BJ (cell line): ENCODE measurements around the gene IMP3. TPM values are rescaled to one million over a fixed set of nuclear protein-coding genes. Genes with fewer than 3 reads are reported as not detected.
"Not testable (repeated sequence)": the region's sequence is repeated elsewhere in the genome, so short reads cannot be mapped to it uniquely, and the experiment has no call there.

Experiments
- CTCF ChIA-PET: fragments of 350-600 bp; formaldehyde crosslinking; extraction: SDS; loops from one replicate; lab custom pipeline; 2021; ENCODE audit warnings: antibody characterized with exemption, inconsistent platforms; lab: Yijun Ruan, JAX
- POLR2A ChIA-PET: fragments of 300-600 bp; sonication (Branson Sonifier 250); formaldehyde crosslinking; extraction: SDS; loops from one replicate; lab custom pipeline; 2021; ENCODE audit warnings: antibody characterized with exemption; lab: Charles Lee
- DNase-seq: peaks from one replicate; pipeline ENCODE4 v3.0.0-alpha.2; 2011; ENCODE audit warnings: low read depth
- H3K27me3 ChIP-seq: 2 replicates; pipeline ENCODE4 v1.6.0; 2011; ENCODE audit warnings: low read length; ENCODE audit not compliant: control insufficient read depth, insufficient read depth
- H3K36me3 ChIP-seq: 2 replicates; pipeline ENCODE4 v1.5.1; 2011; ENCODE audit warnings: low read length; ENCODE audit not compliant: control insufficient read depth, insufficient read depth
- H3K4me3 ChIP-seq: 2 replicates; pipeline ENCODE4 v1.5.1; 2011; ENCODE audit warnings: low read depth, mild to moderate bottlenecking, control low read depth, low read length
- CTCF ChIP-seq: IDR thresholded peaks from 2 replicates; pipeline ENCODE4 v1.5.1; 2011; ENCODE audit warnings: low read depth, mild to moderate bottlenecking, control low read depth, inconsistent platforms, low read length, moderate library complexity; ENCODE audit not compliant: insufficient read depth
- polyA minus RNA-seq: library from RNA; depleted of rRNA, polyadenylated mRNA; stranded (reverse); fragments of >200 nt; gene quantifications from 2 replicates; pipeline ENCODE4 v1.2.3, GENCODE V29; 2011; rRNA and poly(A)+ RNA removed
- polyA plus RNA-seq: library from polyadenylated mRNA; depleted of rRNA; stranded (reverse); fragments of >200 nt; gene quantifications from 2 replicates; pipeline ENCODE4 v1.2.3, GENCODE V29; 2011; rRNA removed

The IMP3 gene
- polyA plus RNA-seq = 36.6 and 37.6 TPM in 2 replicates
- 11.5 and 13.1 TPM in 2 replicates for polyA minus RNA-seq

DNA sequence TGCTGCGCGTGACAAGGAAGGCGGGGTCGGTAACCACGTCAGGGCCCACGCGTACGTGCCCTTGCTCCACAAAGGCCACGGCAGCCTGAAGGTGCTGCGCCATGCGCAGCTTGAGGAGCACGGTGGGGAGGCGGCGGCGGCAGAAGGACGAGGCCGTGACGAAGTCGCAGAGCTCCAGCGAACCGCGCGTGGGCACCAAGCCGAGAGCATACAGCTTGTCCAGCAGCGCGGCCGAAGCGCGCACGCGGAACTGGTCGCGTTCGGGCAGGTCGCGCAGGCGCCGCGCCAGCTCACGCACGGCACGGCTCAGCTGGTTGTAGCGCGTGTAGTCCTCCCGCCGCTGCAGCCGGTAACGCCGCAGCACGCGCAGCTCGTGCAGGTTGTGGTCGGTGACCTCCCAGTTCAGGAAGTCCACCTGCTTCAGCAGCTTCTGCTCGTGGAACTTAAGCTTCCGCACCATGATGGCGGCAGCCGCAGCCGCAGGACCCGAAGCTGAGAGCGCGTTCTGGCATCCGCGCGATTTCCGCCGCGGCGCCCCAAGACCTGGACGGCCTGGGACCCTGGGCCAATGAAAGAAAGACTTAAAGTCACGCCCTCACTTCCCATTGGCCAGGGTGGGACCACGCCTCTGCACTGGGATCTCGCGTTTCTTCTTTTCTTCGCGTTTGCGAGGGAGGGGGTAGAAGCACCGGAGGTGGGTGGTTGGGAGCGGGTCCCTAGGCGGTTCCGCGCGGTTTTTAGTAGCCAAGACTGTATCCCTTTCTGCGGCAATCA, at the start of gene IMP3:
TSS of gene IMP3 (minus strand) at position 516 of the 774 bp plus-strand sequence. CDS start at position 460, 56 bp downstream.
- no peaks in the 10 kb centered on the region for H3K36me3 ChIP-seq
- H3K4me3 ChIP-seq = peak within 1 kb of the TSS; percentile 84
- ChIA-PET POLR2A (no interaction called here), CTCF (interaction anchor here (0.8 to 4.1 kb wide), 13 partner anchors 7 to 272 kb away, joined by 3 to 30 read pairs (median 6); partner anchors contain the start of genes MAN2C1 and SNX33)
- H3K27me3 ChIP-seq = no peaks in the 10 kb centered on the region
- no peak for TF ChIP-seq CTCF
- peak; percentile 86 for DNase-seq

DNA sequence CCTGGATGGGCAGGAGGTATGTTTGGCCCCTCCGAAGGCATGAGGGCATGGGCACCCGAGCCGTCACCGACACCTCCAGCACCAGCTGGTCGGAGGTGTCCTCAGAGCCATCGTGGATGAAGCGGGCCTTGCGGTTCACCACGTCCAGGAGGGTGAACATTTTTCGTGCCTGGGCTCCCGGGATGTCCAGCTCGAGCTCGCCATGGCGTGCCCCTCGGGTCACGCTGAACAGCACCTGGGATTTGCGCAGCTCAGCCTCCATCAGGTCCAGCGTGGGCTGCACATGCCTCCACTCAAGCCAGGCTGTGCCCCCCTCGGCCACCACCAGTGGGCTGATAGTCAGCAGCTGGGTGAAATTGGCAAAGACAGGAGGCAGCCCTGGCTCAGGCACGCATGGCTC, 49.4 kb upstream of the IMP3 start:
- POLR2A ChIA-PET, DNase-seq, CTCF ChIA-PET, H3K27me3 ChIP-seq, H3K4me3 ChIP-seq: not testable (repeated sequence)
- H3K36me3 ChIP-seq = peaks cover 26% of the 10 kb centered on the region

- no peak for TF ChIP-seq CTCF
- peaks cover 30% of the 10 kb centered on the region for H3K36me3 ChIP-seq
- H3K4me3 ChIP-seq = no peak overlapping the region
- POLR2A ChIA-PET = no interaction called here
- CTCF ChIA-PET = interaction anchor here (1.3 to 1.8 kb wide), 2 partner anchors 12 to 113 kb away, joined by 3 to 9 read pairs; no protein-coding TSS in a partner anchor
- no peak for DNase-seq
- H3K27me3 ChIP-seq = no peaks in the 10 kb centered on the region
Measured at GRCh38 chr15:75688831-75689230, 48.8 kb upstream of the IMP3 start.

DNA sequence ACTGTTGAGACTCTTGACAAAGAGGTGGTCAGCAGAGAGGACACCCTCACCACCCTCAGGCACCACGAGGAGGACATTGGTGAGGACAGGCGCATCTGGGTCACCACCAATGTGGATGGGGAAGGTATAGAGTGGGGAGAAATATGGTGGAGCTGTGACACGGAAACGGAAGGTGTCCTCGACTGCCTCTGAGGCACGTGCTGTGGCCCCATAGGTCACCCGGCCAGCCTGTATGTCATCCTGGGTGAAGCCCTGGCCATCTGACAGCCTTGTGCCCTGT, 48.2 kb upstream of the IMP3 start:
- peaks cover 30% of the 10 kb centered on the region for H3K36me3 ChIP-seq
- no peaks in the 10 kb centered on the region for H3K27me3 ChIP-seq
- CTCF ChIA-PET = interaction anchor here (1.3 to 1.8 kb wide), 2 partner anchors 12 to 114 kb away, joined by 3 to 9 read pairs; no protein-coding TSS in a partner anchor
- POLR2A ChIA-PET = no interaction called here
- TF ChIP-seq CTCF = no peak
- DNase-seq = no peak
- H3K4me3 ChIP-seq = no peak overlapping the region

DNA sequence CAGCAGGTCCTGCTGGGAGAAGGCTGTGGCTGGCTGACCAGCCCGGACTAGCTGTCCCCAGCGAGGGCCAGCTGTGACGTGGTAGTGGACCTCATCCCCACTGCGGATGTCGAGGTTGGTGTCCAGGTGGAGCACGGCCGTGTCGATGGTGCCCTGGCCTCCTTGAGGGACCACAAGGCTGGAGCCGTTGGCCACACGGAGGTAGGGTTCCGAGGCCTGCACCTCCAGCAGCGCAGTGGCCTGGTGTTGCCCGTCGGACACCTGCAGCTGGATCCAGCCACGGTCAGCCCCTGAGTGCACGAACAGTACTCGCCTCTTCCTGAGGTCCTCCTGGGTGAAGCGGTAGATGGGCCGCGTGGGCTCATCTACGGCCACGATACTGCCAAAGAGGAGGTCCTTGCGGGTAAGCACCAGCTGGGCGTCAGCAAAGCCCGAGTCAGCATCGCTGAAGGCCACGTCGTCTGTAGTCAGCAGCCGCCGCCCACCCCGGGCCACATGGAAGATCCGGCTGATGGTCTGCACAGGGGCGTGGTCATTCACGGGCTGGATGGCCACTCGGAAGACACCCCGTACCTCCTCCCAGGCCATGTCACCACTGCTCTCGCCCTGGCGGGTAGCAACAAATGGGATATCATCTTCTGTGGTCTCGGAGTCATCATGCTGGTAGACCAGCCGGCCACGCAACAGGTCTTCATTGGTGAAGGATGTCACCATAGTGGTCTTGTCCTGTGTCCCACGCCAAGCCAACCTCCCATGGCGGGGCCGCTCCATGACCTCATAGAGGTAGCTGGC, 47.7 kb upstream of the IMP3 start:
- CTCF ChIA-PET = interaction anchor here (1.3 to 2.5 kb wide), 4 partner anchors 11 to 122 kb away, joined by 3 to 23 read pairs (median 8); no protein-coding TSS in a partner anchor
- Histone ChIP-seq H3K4me3 (no peak overlapping the region), H3K36me3 (peaks cover 31% of the 10 kb centered on the region), H3K27me3 (no peaks in the 10 kb centered on the region)
- no peak for DNase-seq
- POLR2A ChIA-PET = no interaction called here
- no peak for TF ChIP-seq CTCF
